Kasumi-1 (cell line): ENCODE data around the gene PRKAR2A.
"Not testable (repeated sequence)": the region's sequence is repeated elsewhere in the genome, so short reads cannot be mapped to it uniquely, and the experiment has no call there.

ENCODE experiments used
- DNase-seq, 2 experiments: peaks; one replicate each; lab custom pipeline; 2025; lab: John Stamatoyannopoulos, UW

Gene PRKAR2A

DNA sequence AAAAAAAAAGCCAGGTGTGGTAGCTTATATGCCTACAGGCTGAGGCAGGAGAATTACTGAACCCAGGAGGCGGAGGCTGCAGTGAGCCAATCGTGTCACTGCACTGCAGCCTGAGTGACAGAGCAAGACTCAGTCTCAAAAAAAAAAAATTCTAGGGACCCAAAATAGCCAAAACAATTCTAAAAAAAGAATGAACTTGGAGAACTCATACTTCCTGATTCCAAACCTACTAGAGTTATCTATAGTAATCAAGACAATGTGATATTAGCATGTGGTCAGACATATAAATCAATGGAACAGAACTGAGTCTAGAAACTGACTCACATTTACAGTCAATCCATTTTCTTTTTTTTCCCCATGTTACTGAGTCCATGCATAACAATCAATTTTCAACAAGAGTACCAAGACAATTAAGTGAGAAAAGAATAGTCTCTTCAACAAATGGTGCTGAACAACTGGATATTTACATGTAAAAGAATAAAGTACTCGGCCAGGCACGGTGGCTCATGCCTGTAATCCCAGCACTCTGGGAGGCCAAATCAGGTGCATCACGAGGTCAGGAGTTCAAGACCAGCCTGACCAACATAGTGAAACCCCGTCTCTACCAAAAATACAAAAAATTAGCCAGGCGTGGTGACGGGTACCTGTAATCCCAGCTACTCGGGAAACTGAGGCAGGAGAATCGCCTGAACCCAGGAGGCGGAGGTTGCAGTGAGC lies 11.9 kb downstream of the PRKAR2A start:
- no peak for DNase-seq

DNA sequence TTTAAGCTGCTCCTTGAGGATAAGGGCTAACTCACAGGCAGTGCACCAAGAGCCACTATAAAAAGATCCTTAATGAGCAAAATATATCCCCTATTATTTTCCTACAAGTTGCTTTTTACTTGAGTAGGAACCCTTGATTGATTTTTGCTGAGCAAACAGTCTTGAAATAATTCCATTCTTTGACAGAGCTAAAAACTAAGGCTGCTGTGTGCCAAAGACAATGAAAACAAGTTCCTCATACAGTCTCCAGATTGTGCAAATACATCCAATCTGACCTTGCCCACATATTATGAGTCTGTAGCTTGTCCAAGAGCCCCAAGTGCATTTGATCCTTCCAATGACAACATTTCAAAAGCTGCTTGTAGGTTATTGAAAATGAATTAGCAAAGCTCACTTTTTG lies 15.0 kb downstream of the PRKAR2A start:
- DNase-seq = no peak

DNA sequence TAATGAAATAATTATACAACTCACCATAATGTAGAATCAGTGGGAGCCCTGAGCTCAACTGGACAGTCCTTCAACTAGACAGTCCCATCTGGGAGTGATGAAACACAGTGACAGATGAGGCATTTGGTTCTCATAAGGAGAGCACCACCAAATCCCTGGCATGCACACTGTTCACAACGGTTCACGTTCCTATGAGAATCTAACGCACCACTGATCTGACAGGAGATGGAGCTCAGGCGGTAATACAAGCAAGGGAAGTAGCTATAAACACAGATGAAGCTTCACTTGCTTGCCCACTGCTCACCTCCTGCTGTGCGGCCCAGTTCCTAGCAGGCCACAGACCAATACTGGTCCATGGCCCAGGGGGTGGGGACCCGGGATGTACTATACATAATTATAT lies 17.0 kb downstream of the PRKAR2A start:
- DNase-seq = no peak

DNA sequence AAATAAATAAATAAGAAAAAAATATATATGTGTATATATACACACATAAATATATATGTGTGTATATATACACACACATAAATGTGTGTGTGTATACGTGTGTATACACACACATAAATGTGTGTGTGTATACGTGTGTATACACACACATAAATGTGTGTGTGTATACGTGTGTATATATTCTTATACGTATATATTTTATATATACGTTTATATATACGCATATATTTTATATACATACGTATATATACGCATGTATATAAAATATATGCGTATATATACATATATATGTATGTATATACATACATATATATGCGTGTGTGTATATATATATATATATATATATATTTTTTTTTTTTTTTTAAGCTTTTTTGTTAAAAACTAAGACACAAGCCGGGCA lies 18.1 kb downstream of the PRKAR2A start:
- DNase-seq = not testable (repeated sequence)

DNA sequence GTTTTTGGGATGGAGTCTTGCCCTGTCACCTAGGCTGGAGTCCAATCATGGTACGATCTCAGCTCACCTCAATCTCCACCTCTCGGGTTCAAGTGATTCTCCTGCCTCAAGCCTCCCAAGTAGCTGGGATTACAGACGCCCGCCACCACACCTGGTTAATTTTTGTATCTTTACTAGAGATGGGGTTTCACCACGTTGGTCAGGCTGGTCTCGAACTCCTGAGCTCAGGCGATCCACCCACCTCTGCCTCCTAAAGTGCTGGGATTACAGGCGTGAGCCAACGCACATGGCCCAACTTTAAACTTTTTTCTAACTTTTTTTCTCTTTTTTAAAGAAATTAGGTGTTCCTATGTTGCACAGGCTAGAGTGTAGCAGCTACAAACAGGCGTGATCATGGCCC lies 19.8 kb downstream of the PRKAR2A start:
- not testable (repeated sequence) for DNase-seq

DNA sequence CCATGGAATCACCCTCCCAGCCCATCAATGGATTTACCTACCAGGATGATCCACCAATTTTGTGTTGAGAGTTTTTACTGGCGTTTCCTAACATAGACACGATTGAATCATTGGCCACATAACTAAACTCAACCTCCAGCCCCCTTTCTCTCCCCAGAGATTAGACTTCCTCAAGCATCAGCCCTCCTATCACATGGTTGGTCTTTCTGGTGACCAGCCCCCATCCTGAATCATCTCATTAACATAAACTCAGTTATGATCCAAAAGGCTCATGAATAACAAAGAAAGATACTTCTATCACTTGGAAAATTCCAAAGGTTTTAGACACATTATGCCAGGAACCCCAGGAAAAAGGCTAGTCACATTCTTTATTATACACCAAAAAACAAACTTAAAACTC lies 21.2 kb downstream of the PRKAR2A start:
- DNase-seq = no peak

DNA sequence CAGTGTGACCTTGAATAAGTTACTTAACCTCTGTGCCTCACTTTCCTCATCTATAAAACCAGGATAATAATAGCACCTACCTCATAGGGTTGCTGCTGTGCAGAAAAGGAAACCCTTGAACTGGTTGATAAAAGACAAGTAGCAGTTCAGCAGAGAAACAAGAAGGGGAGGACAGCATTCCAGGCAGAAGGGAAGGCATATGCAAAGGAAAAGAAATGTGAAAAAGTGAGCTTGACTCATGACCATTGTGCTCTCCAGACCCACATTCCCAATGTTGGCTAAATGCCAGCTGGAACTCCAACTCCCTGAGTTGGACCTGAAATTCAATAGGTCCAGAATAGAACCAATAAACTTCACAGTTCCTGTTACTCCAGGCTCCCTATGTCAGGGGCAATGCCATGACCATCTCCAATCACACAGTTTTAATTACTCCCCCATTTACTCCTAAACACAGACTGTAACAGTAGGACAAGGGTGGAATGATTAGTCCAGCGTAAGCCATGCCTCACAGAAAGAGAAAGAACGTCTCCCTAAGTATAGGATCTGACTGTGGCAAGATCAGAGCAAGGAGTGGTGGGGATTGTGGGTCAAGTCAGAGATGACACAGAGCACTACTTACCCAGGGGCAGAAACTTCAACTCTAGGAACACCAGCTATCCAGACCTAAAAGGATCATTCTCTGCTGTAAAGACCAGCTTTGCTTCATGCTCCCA lies 26.9 kb downstream of the PRKAR2A start:
- DNase-seq = no peak

DNA sequence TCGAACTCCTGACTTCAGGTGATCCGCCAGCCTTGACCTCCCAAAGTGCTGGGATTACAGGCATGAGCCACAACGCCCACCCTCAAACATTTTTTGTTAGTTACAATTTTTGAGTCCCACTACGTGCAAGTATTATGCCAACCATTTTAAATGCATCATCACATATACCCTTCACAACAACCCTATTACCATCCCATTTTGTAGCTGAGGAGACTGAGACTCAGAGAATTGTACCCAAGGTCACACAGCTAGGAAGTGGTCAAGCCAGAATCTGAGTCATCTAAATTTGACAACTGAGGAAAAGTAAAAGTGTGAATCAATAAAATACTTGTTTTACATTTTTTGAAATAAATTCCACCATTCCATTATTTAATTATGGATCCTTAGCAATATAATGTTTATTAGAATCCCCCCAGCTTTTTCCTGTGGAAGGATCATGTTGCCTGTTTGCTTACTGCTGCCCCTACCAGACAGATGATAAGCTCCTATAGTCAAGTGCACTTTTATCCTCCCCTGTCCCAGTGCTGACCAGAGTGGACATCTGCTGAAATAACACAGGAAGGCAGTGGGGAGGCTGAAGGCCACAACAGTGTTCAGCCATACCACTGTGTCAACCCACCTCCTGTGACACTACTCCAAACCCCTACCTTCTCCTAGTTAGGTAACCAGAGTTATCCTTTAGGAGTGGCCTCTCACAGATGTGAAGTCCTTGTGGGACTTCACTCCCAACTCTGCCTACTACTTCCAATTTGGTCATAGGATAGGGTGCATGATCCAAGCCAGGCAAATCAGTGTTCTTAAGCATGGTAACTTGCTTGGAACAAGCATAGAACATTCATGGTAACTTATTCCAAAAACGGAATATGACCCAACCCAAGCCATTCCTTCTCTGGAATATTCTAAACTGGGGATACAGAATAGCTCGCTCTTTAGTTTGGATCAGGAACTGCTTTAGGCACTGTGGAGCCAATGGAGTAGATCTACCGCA lies 28.1 kb downstream of the PRKAR2A start:
- no peak for DNase-seq

DNA sequence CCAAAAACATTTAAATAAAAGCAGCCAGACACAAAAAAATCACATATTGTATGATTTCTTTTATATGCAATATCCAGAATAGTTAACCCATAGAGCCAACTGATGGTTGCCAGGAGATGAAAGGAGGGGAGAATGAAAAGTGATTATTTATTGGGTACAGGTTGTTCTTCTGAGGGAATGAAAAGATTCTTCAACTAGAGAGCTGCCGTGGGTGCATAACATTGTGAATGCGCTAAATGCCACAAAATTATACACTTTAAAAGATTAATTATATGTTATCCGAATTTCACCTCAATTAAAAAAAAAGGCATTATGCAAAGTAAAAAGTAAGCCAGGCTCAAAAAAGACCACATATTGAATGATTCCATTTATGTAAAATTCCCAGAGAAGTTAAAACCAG lies 36.1 kb downstream of the PRKAR2A start:
- DNase-seq = no peak

DNA sequence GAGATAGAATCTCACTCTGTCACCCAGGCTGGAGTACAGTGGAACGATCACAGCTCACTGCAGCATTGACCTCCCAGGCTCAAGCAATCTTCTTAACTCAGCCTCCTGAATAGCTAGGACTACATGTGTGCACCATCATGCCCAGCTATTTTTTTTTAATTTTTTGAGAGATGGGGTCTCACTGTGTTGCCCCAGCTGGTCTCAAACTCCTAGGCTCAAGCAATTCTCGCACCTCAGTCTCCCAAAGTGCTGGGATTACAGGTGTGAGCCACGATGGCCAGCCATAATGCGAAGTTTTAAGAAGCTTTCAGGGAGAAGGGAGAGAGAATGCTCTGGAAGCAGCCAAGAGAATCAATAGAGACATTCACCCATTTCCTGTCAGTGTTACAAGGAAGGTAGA lies 42.7 kb downstream of the PRKAR2A start:
- no peak for DNase-seq

DNA sequence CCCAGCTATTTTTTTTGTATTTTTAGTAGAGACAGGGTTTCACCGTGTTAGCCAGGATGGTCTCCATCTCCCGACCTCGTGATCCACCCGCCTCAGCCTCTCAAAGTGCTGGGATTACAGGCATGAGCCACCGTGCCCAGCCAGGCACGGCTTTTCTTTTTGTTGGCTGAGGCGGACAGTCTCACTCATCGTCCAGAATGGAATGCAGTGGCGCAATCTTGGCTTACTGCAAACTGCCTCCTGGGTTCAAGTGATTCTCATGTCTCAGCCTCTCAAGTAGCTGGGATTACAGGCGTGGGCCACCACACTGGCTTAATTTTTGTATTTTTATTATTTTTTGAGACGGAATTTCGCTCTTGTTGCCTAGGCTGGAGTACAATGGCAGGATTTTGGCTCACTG lies 46.8 kb downstream of the PRKAR2A start:
- DNase-seq = not testable (repeated sequence)

DNA sequence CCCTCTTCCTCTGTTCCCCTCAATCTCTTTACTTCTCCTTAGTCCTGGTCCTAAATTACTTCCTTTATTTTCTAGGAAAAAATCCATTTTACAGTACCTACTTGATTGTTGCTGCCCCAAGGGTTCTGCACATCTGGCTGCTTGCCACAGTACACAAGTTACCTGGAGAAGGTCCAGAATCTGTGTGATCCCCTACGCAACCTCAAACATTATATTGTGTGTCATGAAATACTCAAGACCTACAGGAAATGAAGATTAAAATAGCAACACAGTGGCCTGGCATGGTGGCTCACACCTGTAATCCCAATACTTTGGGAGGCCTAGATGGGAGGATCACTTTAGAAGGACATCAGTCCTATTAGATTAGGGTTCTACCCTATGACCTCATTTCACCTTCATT lies 48.7 kb downstream of the PRKAR2A start:
- no peak for DNase-seq

DNA sequence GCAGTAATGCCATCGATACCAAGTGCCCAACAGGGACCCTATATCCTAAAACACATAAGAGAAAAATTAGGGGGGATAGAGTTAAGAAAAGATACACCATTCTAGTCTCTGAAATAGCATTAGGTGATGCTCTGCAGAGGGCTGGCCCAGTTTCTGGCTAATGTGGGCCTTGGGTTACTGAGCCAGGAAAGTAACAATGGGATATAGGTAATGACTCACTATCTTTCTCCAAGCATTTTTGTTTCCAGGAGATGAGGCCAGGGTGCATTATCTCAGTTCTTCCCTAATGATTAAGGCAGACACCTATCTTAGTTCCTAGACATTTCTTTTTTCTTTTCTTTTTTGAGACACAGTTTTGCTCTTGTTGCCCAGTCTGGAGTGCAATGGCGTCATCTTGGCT lies 50.0 kb downstream of the PRKAR2A start:
- DNase-seq = no peak

DNA sequence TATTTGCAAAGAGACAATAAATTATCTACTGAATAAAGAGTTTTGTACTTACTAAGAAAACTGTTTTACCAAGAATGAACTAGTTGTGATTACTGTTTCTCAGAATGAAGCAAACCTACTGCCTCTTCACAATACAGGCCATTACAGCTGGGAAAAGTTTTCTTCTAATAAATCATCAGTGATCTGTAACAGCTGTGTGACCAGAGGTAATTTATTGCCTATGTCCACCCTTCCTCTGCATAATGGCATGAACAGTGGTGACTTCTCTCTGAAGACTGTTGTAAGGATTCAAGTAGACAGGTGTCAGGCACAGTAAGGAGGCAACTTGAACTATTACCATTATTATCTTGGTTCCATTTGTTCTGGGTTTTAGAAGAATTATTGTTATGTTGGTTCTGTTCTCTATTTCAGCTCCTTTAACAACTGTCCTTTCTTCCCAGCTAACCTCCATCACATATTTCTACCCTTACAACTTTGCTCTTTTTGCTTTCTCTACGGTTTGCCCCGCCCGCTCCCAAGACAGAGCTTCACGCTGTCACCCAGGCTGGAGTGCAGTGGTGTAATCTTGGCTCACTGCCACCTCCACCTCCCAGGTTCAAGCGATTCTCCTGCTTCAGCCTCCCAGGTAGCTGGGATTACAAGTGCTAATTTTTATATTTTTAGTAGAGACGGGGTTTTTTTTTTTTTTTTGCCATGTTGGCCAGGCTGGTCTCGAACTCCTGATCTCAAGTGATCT lies 51.5 kb downstream of the PRKAR2A start:
- DNase-seq = no peak

DNA sequence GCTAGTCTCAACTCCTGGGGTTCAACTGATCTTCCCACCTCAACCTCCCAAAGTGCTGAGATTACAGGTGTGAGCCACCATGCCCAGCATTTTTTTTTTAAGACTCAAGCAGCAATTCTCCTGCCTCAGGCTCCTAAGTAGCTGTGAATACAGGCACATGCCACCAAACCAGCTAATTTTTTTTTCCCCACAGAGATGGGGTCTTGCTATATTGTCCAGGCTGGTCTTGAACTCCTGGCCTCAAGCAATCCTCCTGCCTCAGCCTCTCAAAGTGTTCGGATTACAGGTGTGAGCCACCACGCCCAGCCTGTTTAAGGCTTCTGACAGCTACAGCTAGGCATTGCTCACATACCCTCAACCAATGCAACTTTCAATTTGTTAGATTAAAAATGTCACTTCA lies 54.2 kb downstream of the PRKAR2A start:
- DNase-seq = not testable (repeated sequence)

DNA sequence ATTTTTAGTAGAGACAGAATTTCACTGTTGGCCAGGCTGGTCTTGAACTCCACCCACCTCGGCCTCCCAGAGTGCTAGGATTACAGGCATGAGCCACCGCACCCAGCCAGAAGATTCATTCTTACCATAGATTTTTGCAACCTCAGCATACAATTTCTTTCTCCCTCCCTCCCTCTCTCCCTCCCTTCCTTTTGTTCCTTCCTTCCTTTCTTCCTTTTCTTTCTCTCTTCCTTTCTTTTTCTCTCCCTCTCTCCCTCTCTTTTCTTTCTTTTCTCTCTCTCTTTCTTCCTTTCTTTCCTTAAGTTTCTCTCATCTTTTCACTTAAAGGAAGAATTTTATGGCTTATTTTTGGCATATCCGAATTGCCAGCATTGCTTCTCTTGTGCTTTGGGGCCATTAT lies 58.0 kb downstream of the PRKAR2A start:
- no peak for DNase-seq

DNA sequence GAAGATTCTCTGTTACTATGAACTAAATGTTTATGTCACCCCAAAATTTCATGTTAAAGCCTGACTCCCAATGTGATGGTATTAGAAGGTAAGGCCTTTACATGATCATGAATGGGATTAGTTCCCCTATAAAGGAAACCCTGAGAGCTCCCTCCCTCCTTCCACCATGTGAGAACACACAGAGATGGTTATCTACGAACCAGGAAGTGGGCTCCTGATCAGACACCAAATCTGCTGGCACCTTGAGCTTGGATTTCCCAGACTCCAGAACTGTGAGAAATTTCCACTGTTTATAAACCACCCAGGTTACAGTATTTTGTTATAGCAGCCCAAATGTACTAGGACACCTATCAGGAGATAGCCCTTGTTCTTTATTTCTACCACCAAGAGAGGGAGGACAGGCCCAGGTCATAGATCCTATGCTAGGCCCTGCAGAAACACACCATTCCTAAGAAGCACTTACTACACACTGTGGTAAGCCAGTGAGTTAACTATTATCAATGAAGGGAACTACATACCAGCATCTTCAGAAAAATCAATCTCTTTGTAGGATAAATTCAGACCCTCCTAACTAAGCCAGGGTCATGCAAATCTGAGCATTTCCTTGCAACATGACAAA lies 59.0 kb downstream of the PRKAR2A start:
- DNase-seq = no peak

DNA sequence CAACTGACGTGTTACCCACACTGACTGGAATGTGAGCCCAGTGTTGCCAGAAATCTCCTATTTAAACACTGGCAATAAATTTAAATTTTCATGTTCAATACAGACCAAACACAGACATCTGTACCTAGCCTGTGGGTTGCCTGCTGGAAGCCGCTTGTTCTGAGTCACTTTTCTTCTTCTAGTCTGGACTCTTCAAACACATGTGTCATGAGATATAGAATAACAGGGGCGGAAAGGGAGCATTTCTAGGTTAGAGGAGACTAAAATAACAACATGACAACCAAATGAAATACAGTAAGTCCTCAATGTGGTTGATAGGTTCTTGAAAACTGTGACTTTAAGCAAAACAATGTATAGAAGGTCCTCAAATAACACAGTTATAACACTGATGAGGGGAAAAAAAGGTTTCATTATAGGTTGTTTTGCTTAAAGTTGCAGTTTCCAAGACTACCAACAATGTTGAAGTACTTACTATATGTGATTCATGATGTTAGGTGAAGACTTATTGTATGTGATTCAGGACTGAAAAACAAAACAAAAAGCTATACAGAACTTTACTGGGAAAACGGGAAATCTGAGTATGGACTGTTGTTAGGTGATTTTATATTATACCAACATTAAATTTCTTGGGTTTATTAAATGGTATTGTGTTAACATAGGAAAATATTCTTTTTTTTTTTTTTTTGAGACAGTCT lies 63.1 kb downstream of the PRKAR2A start:
- DNase-seq = no peak

DNA sequence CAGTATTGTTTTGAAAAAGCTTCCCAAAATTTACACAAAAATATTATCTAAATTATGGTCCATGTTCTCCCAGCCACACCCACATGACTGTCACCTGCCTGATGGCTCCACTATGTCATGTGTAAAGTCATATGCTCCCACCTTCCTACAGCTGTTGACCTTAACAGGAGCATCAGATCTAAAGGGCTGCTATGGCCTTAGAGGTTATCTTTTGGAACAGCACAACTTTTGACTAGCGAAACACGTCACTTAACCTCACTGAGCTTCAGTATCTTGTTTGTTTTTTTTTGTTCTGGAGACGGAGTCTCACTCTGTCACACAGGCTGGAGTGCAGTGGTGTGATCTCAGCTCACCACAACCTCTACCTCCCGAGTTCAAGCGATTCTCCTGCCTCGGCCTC lies 64.4 kb downstream of the PRKAR2A start:
- no peak for DNase-seq

DNA sequence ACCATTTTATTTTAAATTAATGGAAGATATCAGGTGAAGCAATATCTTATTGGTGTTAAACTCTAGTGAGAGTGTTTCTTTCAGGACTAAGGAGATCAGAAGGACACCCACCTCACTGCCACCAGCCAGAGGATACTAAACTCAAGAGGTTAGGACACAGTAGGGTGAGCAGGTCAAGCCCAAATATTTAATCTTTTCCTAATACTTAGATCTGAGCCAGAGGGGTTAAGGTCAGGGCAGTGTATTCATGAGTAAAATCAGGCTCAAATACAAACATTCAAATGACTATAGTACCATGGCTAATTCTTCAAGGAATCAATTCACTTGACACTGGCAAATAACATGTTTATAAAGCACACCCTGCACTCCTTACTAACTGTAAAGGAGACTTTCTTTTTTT lies 65.6 kb downstream of the PRKAR2A start:
- DNase-seq = no peak

DNA sequence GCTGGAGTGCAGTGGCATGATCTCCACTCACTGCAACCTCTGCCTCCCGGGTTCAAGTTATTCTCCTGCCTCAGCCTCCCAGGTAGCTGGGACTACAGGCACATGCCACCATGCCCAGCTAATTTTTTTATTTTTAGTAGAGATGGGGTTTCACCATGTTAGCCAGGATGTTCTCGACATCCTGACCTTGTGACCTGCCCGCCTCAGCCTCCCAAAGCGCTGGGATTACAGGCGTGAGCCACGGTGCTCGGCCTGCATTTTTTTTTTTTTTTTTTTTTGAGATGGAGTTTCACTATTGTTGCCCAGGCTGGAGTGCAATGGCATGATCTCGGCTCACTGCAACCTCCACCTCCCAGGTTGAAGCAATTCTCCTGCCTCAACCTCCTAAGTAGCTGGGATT lies 69.1 kb downstream of the PRKAR2A start:
- DNase-seq = not testable (repeated sequence)
